Measurements from ENCODE around the gene RFLNA.

RFLNA gene

GRCh38 chr12:124284368-124284767 lies 10.5 kb upstream of the RFLNA start:
- no peak overlapping the region for H3K4me2 ChIP-seq (ENCODE audit: low read length)
- H3K4me3 ChIP-seq (ENCODE audit: low read length), result no peak overlapping the region
- peaks cover 18% of the 10 kb centered on the region for H3K4me1 ChIP-seq (ENCODE audit: control insufficient read depth, insufficient read depth, low read length)
- H3K27me3 ChIP-seq (ENCODE audit: control insufficient read depth, insufficient read depth, low read length), result peaks cover 46% of the 10 kb centered on the region
- peaks cover 4% of the 10 kb centered on the region for H3K9me3 ChIP-seq (replicated peaks; ENCODE audit: low read length)
- no peak overlapping the region for H3K9ac ChIP-seq (ENCODE audit: low read depth, low read length)
- H3K36me3 ChIP-seq (ENCODE audit: insufficient read depth, low read length), result no peaks in the 10 kb centered on the region

DNA sequence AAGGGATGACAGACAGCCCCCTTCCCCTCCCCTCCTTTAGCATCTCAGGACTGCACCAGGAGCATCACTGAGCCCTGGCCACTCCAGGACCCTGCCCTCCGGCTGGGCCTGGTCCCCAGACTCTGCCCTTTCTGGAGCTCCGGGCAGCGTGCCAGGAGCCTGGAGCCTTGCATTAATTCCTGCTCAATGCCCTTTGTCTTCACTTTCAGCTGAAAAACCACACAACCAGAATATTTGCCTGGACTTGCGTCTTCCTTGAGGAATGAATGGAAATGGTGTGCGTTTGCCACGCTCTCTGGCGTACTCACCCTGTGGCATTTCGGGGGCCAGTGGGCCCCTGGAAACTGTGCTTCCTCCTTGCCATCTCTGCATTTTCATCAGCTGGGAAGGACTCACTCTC lies 8.5 kb upstream of the RFLNA start:
- no peak overlapping the region for H3K9ac ChIP-seq (ENCODE audit: low read depth, low read length)
- peaks cover 27% of the 10 kb centered on the region for H3K27me3 ChIP-seq (ENCODE audit: control insufficient read depth, insufficient read depth, low read length)
- H3K4me3 ChIP-seq (ENCODE audit: low read length), result no peak overlapping the region
- H3K36me3 ChIP-seq (ENCODE audit: insufficient read depth, low read length), result no peaks in the 10 kb centered on the region
- H3K4me2 ChIP-seq (ENCODE audit: low read length), result no peak overlapping the region
- H3K4me1 ChIP-seq (ENCODE audit: control insufficient read depth, insufficient read depth, low read length), result peaks cover 14% of the 10 kb centered on the region
- H3K9me3 ChIP-seq (replicated peaks; ENCODE audit: low read length), result peaks cover 4% of the 10 kb centered on the region

DNA sequence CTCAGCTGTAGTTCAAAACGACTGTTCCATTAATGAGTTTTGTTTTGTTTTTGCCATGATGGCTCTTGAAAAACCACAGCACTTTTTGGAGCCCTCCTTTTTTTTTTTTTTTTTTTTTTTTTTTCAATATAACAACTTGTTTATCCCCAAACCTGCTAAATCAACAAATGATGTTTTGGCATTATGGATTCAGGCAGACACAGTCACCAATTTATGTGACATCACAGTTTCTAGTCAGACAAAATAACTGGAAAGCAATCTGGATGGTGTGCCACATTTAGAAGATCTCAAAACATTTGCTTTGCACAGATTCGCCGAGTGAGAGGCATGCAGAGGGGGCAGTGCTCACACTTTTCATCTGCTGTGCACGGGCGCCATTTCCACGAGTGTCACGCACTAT lies 7.9 kb upstream of the RFLNA start:
- peaks cover 14% of the 10 kb centered on the region for H3K4me1 ChIP-seq (ENCODE audit: control insufficient read depth, insufficient read depth, low read length)

GRCh38 chr12:124289634-124290600 lies 5.0 kb upstream of the RFLNA start:
- Histone ChIP-seq H3K9ac (ENCODE audit: low read depth, low read length) (no peak overlapping the region), H3K36me3 (ENCODE audit: insufficient read depth, low read length) (no peaks in the 10 kb centered on the region), H3K4me2 (ENCODE audit: low read length) (peak overlapping the region; percentile 78), H3K27me3 (ENCODE audit: control insufficient read depth, insufficient read depth, low read length) (peaks cover 5% of the 10 kb centered on the region), H3K4me3 (ENCODE audit: low read length) (peak overlapping the region; percentile 41), H3K9me3 (replicated peaks; ENCODE audit: low read length) (no peaks in the 10 kb centered on the region), H3K4me1 (ENCODE audit: control insufficient read depth, insufficient read depth, low read length) (peaks cover 14% of the 10 kb centered on the region)

More for the DNA sequence above, 7.9 kb upstream of the RFLNA start:
- Histone ChIP-seq H3K4me3 (ENCODE audit: low read length) (no peak overlapping the region), H3K4me2 (ENCODE audit: low read length) (no peak overlapping the region), H3K27me3 (ENCODE audit: control insufficient read depth, insufficient read depth, low read length) (peaks cover 26% of the 10 kb centered on the region), H3K9me3 (replicated peaks; ENCODE audit: low read length) (peaks cover 4% of the 10 kb centered on the region), H3K36me3 (ENCODE audit: insufficient read depth, low read length) (no peaks in the 10 kb centered on the region), H3K9ac (ENCODE audit: low read depth, low read length) (no peak overlapping the region)

DNA sequence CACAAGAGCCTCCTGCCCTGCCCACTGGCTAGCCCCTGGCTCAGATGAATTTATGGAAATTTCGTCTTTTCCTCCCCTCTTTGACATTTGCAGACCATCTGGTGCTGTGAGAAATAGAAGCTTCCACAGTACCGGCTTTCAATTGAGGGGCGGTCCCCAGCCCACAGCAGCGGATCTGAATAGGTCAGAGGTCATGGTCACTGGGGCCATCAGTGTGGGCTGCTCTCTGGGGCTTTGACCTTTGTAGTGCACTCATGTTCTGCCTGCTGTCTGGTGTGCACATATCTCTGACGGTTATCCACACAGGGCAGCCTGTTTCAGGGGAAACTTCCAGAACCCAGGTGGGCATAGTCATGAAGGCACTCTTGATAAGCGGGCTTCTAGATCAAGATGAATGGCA lies 2.5 kb upstream of the RFLNA start:
- Histone ChIP-seq H3K36me3 (ENCODE audit: insufficient read depth, low read length) (no peaks in the 10 kb centered on the region), H3K4me1 (ENCODE audit: control insufficient read depth, insufficient read depth, low read length) (peaks cover 11% of the 10 kb centered on the region), H3K27me3 (ENCODE audit: control insufficient read depth, insufficient read depth, low read length) (peaks cover 22% of the 10 kb centered on the region), H3K4me2 (ENCODE audit: low read length) (no peak overlapping the region), H3K9ac (ENCODE audit: low read depth, low read length) (no peak overlapping the region), H3K4me3 (ENCODE audit: low read length) (no peak overlapping the region), H3K9me3 (replicated peaks; ENCODE audit: low read length) (no peaks in the 10 kb centered on the region)

GRCh38 chr12:124293286-124294003 lies 1.4 kb upstream of the RFLNA start:
- peaks cover 11% of the 10 kb centered on the region for H3K4me1 ChIP-seq (ENCODE audit: control insufficient read depth, insufficient read depth, low read length)
- H3K4me3 ChIP-seq (ENCODE audit: low read length), result no peak overlapping the region
- H3K4me2 ChIP-seq (ENCODE audit: low read length), result no peak overlapping the region
- no peak overlapping the region for H3K9ac ChIP-seq (ENCODE audit: low read depth, low read length)
- H3K27me3 ChIP-seq (ENCODE audit: control insufficient read depth, insufficient read depth, low read length), result peaks cover 25% of the 10 kb centered on the region
- no peaks in the 10 kb centered on the region for H3K36me3 ChIP-seq (ENCODE audit: insufficient read depth, low read length)
- H3K9me3 ChIP-seq (replicated peaks; ENCODE audit: low read length), result no peaks in the 10 kb centered on the region

GRCh38 chr12:124295431-124296058 lies 652 bp downstream of the RFLNA start:
- Histone ChIP-seq H3K4me1 (ENCODE audit: control insufficient read depth, insufficient read depth, low read length) (no peaks in the 10 kb centered on the region), H3K4me3 (ENCODE audit: low read length) (peak overlapping the region; percentile 74), H3K9me3 (replicated peaks; ENCODE audit: low read length) (no peaks in the 10 kb centered on the region), H3K27me3 (ENCODE audit: control insufficient read depth, insufficient read depth, low read length) (peaks cover 26% of the 10 kb centered on the region), H3K36me3 (ENCODE audit: insufficient read depth, low read length) (no peaks in the 10 kb centered on the region), H3K9ac (ENCODE audit: low read depth, low read length) (peak overlapping the region; percentile 70), H3K4me2 (ENCODE audit: low read length) (peak overlapping the region; percentile 78)

DNA sequence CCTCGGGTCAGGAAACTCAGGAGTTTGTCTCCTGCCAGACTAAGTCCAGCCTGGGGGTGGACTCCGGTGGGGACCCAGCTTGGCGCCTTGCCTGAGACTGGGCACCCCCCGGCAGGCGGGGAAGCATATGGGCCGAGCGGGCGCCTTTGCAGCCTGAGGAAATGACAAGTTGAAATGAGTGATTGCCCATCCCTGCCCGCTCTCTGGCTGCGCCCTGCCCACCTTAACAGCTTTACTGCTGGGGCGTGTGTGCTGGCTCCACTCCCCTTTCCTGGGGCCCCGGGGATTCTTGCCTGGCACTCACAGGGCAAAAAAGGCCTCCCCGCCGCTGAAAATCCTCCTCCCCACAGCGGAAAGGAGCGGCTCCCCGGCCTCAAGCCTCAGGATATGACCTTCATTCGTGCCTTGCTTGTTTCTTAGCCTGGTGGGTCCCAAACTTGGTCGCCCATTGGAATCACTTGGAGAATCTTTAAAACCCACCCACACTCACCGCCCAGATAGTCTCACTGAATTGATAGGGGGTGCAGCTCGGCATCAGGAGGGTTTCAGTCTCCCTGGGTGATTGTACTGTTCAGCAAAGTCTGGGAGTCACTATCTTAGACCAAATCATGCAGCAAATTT lies 1.5 kb downstream of the RFLNA start:
- Histone ChIP-seq H3K36me3 (ENCODE audit: insufficient read depth, low read length) (no peaks in the 10 kb centered on the region), H3K4me3 (ENCODE audit: low read length) (peak overlapping the region; percentile 74), H3K4me2 (ENCODE audit: low read length) (peak overlapping the region; percentile 76), H3K4me1 (ENCODE audit: control insufficient read depth, insufficient read depth, low read length) (no peaks in the 10 kb centered on the region), H3K27me3 (ENCODE audit: control insufficient read depth, insufficient read depth, low read length) (peaks cover 29% of the 10 kb centered on the region), H3K9me3 (replicated peaks; ENCODE audit: low read length) (no peaks in the 10 kb centered on the region), H3K9ac (ENCODE audit: low read depth, low read length) (peak overlapping the region; percentile 70)

DNA sequence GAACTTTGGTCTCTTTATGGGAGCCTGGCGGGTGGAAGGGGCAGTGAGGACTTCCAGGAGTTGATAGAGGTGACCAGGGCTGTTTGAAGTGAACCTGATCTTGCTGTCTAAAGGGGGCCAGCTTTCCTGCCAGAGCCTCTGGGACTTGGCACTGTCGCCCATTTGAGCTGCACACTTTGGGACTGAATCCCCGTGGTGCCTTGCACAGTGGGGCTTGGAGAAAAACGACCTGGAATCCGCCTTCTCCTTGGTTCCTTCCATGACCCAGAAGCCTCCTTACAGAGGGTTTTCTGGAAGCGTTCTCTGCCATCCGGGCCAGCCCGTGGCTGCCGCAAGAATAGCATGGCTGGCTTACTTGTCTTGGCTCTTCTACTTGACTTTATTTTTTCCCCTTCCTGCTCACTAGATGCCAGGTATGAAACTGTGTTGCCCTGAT lies 2.0 kb downstream of the RFLNA start:
- Histone ChIP-seq H3K4me1 (ENCODE audit: control insufficient read depth, insufficient read depth, low read length) (no peaks in the 10 kb centered on the region), H3K4me2 (ENCODE audit: low read length) (peak overlapping the region; percentile 76), H3K9me3 (replicated peaks; ENCODE audit: low read length) (no peaks in the 10 kb centered on the region), H3K27me3 (ENCODE audit: control insufficient read depth, insufficient read depth, low read length) (peaks cover 31% of the 10 kb centered on the region), H3K4me3 (ENCODE audit: low read length) (peak overlapping the region; percentile 74), H3K9ac (ENCODE audit: low read depth, low read length) (peak overlapping the region; percentile 52), H3K36me3 (ENCODE audit: insufficient read depth, low read length) (no peaks in the 10 kb centered on the region)

DNA sequence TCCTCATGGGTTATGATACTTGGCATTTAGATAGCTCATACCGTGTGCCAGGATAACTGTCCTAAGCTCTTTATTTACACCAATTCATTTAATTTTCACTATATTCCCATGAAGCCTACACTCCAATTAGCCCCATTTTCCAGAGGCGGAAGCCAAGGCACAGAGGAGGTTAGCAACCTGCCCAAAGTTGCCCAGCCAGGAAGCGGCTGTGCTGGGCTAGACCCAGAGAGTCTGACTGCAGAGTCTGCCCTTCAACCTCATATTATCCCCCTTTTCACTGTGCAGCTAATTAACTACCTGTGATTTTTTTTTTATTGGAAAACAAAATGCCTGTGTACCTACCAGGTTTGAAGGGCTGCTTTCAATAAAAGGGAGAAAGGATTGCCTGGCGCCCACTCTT lies 2.5 kb downstream of the RFLNA start:
- H3K4me3 ChIP-seq (ENCODE audit: low read length), result no peak overlapping the region
- no peaks in the 10 kb centered on the region for H3K9me3 ChIP-seq (replicated peaks; ENCODE audit: low read length)
- no peaks in the 10 kb centered on the region for H3K36me3 ChIP-seq (ENCODE audit: insufficient read depth, low read length)
- no peak overlapping the region for H3K9ac ChIP-seq (ENCODE audit: low read depth, low read length)
- H3K4me1 ChIP-seq (ENCODE audit: control insufficient read depth, insufficient read depth, low read length), result no peaks in the 10 kb centered on the region
- peak overlapping the region; percentile 76 for H3K4me2 ChIP-seq (ENCODE audit: low read length)
- H3K27me3 ChIP-seq (ENCODE audit: control insufficient read depth, insufficient read depth, low read length), result peaks cover 31% of the 10 kb centered on the region

- H3K4me3 ChIP-seq (ENCODE audit: low read length), result no peak overlapping the region
- no peak overlapping the region for H3K9ac ChIP-seq (ENCODE audit: low read depth, low read length)
- H3K9me3 ChIP-seq (replicated peaks; ENCODE audit: low read length), result no peaks in the 10 kb centered on the region
- H3K36me3 ChIP-seq (ENCODE audit: insufficient read depth, low read length), result no peaks in the 10 kb centered on the region
- H3K27me3 ChIP-seq (ENCODE audit: control insufficient read depth, insufficient read depth, low read length), result peaks cover 31% of the 10 kb centered on the region
- H3K4me1 ChIP-seq (ENCODE audit: control insufficient read depth, insufficient read depth, low read length), result no peaks in the 10 kb centered on the region
- H3K4me2 ChIP-seq (ENCODE audit: low read length), result no peak overlapping the region
Observed at GRCh38 chr12:124297856-124298255, 3.0 kb downstream of the RFLNA start.
